Measurements from ENCODE around the gene ZNF423.

DNA sequence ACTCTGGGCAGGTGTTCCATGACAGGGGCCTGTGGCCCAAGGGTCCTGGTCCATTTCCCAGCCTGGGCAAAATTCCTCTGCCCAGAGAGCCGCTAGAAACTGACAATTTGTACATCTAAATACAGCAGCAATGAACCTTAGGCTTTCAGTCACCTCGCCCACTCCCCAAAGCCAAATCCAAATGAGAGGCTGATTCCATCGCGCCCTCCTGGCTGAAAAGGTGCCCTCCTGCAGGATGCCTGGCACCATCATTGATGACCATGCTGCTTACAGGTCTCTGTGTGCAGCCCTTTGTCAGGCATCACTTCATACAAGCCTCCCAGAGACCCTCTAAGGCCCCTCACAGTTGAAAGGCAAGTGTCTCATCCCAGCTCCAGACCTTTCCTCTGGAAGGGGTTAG, 367.6 kb downstream of the ZNF423 start:
- TF ChIP-seq CREB1 (CRISPR knock-in tag; IDR thresholded peaks at IDR 0.05; ENCODE audit: low read depth): no peak
- TF ChIP-seq NANOG (IDR thresholded peaks at IDR 0.05; ENCODE audit: borderline replicate concordance): no peak
- TF ChIP-seq, protein P1, sequence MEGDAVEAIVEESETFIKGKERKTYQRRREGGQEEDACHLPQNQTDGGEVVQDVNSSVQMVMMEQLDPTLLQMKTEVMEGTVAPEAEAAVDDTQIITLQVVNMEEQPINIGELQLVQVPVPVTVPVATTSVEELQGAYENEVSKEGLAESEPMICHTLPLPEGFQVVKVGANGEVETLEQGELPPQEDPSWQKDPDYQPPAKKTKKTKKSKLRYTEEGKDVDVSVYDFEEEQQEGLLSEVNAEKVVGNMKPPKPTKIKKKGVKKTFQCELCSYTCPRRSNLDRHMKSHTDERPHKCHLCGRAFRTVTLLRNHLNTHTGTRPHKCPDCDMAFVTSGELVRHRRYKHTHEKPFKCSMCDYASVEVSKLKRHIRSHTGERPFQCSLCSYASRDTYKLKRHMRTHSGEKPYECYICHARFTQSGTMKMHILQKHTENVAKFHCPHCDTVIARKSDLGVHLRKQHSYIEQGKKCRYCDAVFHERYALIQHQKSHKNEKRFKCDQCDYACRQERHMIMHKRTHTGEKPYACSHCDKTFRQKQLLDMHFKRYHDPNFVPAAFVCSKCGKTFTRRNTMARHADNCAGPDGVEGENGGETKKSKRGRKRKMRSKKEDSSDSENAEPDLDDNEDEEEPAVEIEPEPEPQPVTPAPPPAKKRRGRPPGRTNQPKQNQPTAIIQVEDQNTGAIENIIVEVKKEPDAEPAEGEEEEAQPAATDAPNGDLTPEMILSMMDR (conservative IDR thresholded peaks at IDR 0.05; ENCODE audit: low read depth in 2 of 2): no peak
